G401.6 (cell line): Measurements from ENCODE around the gene GARIN5B.
"Not testable (repeated sequence)": the region's sequence is repeated elsewhere in the genome, so short reads cannot be mapped to it uniquely, and the experiment has no call there.

Experiments used
- FAIRE-seq: peaks from 2 replicates; lab custom pipeline; 2012; peaks lifted over from hg19 to GRCh38; lab: Jason Lieb, UNC

Gene GARIN5B

GRCh38 chr19:55348317-55349034 lies 14.6 kb downstream of the GARIN5B start:
- peak; percentile 66 for FAIRE-seq

GRCh38 chr19:55347442-55348009 lies 15.5 kb downstream of the GARIN5B start:
- FAIRE-seq = no peak

GRCh38 chr19:55346725-55347441 lies 16.2 kb downstream of the GARIN5B start:
- no peak for FAIRE-seq

GRCh38 chr19:55345818-55346724 lies 17.0 kb downstream of the GARIN5B start:
- no peak for FAIRE-seq

- FAIRE-seq = no peak
Observed at GRCh38 chr19:55345101-55345817, 17.8 kb downstream of the GARIN5B start.

- FAIRE-seq = no peak
Observed at GRCh38 chr19:55344444-55344843, 18.6 kb downstream of the GARIN5B start.

GRCh38 chr19:55341595-55342531 lies 21.2 kb downstream of the GARIN5B start:
- FAIRE-seq = no peak

- no peak for FAIRE-seq
Observed at GRCh38 chr19:55341171-55341588, 21.9 kb downstream of the GARIN5B start.

- no peak for FAIRE-seq
Observed at GRCh38 chr19:55340784-55341147, 22.3 kb downstream of the GARIN5B start.

GRCh38 chr19:55339889-55340783 lies 22.9 kb downstream of the GARIN5B start:
- FAIRE-seq = no peak

- peak; percentile 100 for FAIRE-seq
Observed at GRCh38 chr19:55339105-55339888, 23.8 kb downstream of the GARIN5B start, which contains the start of gene KMT5C. Gene KMT5C, plus strand, starts transcription at chr19:55339876. Its CDS starts 2,061 bp downstream, at chr19:55341937.

- no peak for FAIRE-seq
Observed at GRCh38 chr19:55336101-55336500, 27.0 kb downstream of the GARIN5B start.

GRCh38 chr19:55333870-55334269 lies 29.2 kb downstream of the GARIN5B start:
- FAIRE-seq = no peak

GRCh38 chr19:55329791-55330190 lies 33.3 kb downstream of the GARIN5B start:
- FAIRE-seq = not testable (repeated sequence)

GRCh38 chr19:55328774-55329318 lies 34.2 kb downstream of the GARIN5B start:
- not testable (repeated sequence) for FAIRE-seq

- FAIRE-seq = no peak
Observed at GRCh38 chr19:55325172-55325571, 37.9 kb downstream of the GARIN5B start, which contains the start of gene TMEM150B. Gene TMEM150B, minus strand, starts transcription at chr19:55325341. Its CDS starts 4,305 bp downstream, at chr19:55321036.

GRCh38 chr19:55324662-55325061 lies 38.4 kb downstream of the GARIN5B start:
- FAIRE-seq = no peak
